ENCODE measurements around the gene OTUD4. TPM values are rescaled to one million over a fixed set of nuclear protein-coding genes. Genes with fewer than 3 reads are reported as not detected.
"Not testable (repeated sequence)": the region's sequence is repeated elsewhere in the genome, so short reads cannot be mapped to it uniquely, and the experiment has no call there.

OTUD4 gene
- total RNA-seq, 2 experiments from 2014 or later: 41.4 to 49.6 TPM

- H3K36me3 Mint-ChIP-seq (ENCODE audit: low read depth): no peaks in the 10 kb centered on the region
- H3K4me3 Mint-ChIP-seq: no peak overlapping the region
- intact Hi-C loops (cut with micrococcal nuclease): loop anchor here (10.0 kb wide), 1 partner anchor 298 kb away; the partner anchor contains the start of gene SMAD1
- DNase-seq (no peak), ATAC-seq (no peak)
- H3K9me3 Mint-ChIP-seq: no peaks in the 10 kb centered on the region
- POLR2A ChIA-PET: interaction anchor here (0.7 kb wide), 1 partner anchor 457 kb away, joined by 4 read pairs; no protein-coding TSS in a partner anchor
- no peak overlapping the region for H3K27ac Mint-ChIP-seq
- H3K27me3 Mint-ChIP-seq: peaks cover 2% of the 10 kb centered on the region
- TF ChIP-seq, protein P1, sequence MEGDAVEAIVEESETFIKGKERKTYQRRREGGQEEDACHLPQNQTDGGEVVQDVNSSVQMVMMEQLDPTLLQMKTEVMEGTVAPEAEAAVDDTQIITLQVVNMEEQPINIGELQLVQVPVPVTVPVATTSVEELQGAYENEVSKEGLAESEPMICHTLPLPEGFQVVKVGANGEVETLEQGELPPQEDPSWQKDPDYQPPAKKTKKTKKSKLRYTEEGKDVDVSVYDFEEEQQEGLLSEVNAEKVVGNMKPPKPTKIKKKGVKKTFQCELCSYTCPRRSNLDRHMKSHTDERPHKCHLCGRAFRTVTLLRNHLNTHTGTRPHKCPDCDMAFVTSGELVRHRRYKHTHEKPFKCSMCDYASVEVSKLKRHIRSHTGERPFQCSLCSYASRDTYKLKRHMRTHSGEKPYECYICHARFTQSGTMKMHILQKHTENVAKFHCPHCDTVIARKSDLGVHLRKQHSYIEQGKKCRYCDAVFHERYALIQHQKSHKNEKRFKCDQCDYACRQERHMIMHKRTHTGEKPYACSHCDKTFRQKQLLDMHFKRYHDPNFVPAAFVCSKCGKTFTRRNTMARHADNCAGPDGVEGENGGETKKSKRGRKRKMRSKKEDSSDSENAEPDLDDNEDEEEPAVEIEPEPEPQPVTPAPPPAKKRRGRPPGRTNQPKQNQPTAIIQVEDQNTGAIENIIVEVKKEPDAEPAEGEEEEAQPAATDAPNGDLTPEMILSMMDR (IDR thresholded peaks at IDR 0.05): no peak
- CTCF ChIA-PET: interaction anchor here (1.0 kb wide), 1 partner anchor 423 kb away, joined by 4 read pairs; no protein-coding TSS in a partner anchor
- H3K4me1 Mint-ChIP-seq (ENCODE audit: low read depth): peaks cover 4% of the 10 kb centered on the region
Measured at GRCh38 chr4:145186729-145187128, 6.3 kb upstream of the OTUD4 start.

- Mint-ChIP-seq H3K9me3 (no peaks in the 10 kb centered on the region), H3K4me3 (no peak overlapping the region), H3K27ac (no peak overlapping the region), H3K4me1 (ENCODE audit: low read depth) (peaks cover 11% of the 10 kb centered on the region), H3K27me3 (no peaks in the 10 kb centered on the region), H3K36me3 (ENCODE audit: low read depth) (peaks cover 8% of the 10 kb centered on the region)
- POLR2A ChIA-PET: no interaction called here
- ATAC-seq (no peak), DNase-seq (no peak)
- intact Hi-C loops (cut with micrococcal nuclease): loop anchor here (10.0 kb wide), 1 partner anchor 301 kb away; the partner anchor contains the start of gene SMAD1
- TF ChIP-seq, protein P1 (IDR thresholded peaks at IDR 0.05): no peak
- CTCF ChIA-PET: interaction anchor here (1.1 kb wide), 1 partner anchor 51 kb away, joined by 3 read pairs; no protein-coding TSS in a partner anchor
Measured at GRCh38 chr4:145183581-145183980, 3.2 kb upstream of the OTUD4 start.

GRCh38 chr4:145183023-145183422 is 2.6 kb upstream of the OTUD4 start:
- Mint-ChIP-seq H3K36me3 (ENCODE audit: low read depth) (peaks cover 12% of the 10 kb centered on the region), H3K27ac (no peak overlapping the region), H3K4me1 (ENCODE audit: low read depth) (peaks cover 11% of the 10 kb centered on the region), H3K9me3 (no peaks in the 10 kb centered on the region), H3K27me3 (no peaks in the 10 kb centered on the region), H3K4me3 (no peak overlapping the region)
- ATAC-seq (no peak), DNase-seq (no peak)
- intact Hi-C loops (cut with micrococcal nuclease): loop anchor here (10.0 kb wide), 1 partner anchor 302 kb away; the partner anchor contains the start of gene SMAD1
- TF ChIP-seq, protein P1 (IDR thresholded peaks at IDR 0.05): no peak
- ChIA-PET POLR2A (no interaction called here), CTCF (interaction anchor here (1.1 to 1.6 kb wide), 2 partner anchors 51 to 434 kb away, joined by 3 to 5 read pairs; no protein-coding TSS in a partner anchor)

DNA sequence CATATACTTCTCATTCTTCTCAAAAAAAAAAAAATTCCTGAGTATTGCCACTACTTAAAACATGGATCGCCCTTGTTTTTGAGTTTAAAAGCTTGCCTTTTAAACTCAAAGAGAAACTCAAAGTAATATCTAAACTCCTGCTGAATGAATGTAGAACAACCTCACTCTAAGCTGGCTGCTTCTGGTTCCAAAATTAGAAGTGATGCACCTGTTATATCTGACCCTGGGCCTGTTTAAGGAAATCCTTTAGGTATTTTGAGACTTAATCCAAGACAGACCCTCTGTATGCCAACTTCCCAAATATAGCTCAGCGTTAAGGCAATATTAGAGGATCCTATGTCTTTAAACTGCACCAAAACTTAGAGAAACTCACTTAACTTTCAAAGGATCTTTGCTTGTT is 1.8 kb upstream of the OTUD4 start:
- TF ChIP-seq, protein P1 (IDR thresholded peaks at IDR 0.05): no peak
- no peaks in the 10 kb centered on the region for H3K27me3 Mint-ChIP-seq
- intact Hi-C loops (cut with micrococcal nuclease): loop anchor here (10.0 kb wide), 1 partner anchor 303 kb away; the partner anchor contains the start of gene SMAD1
- DNase-seq (no peak), ATAC-seq (no peak)
- H3K27ac Mint-ChIP-seq: no peak overlapping the region
- ChIA-PET CTCF (interaction anchor here (1.6 kb wide), 1 partner anchor 435 kb away, joined by 5 read pairs; no protein-coding TSS in a partner anchor), POLR2A (interaction anchor here (0.7 kb wide), 1 partner anchor 52 kb away, joined by 3 read pairs; no protein-coding TSS in a partner anchor)
- peaks cover 17% of the 10 kb centered on the region for H3K36me3 Mint-ChIP-seq (ENCODE audit: low read depth)
- H3K4me1 Mint-ChIP-seq (ENCODE audit: low read depth): peaks cover 14% of the 10 kb centered on the region
- H3K9me3 Mint-ChIP-seq: no peaks in the 10 kb centered on the region
- peak overlapping the region; percentile 17 for H3K4me3 Mint-ChIP-seq

- ChIA-PET CTCF (no interaction called here), POLR2A (interaction anchor here (0.7 to 1.5 kb wide), 2 partner anchors 17 to 82 kb away, joined by 3 to 6 read pairs; partner anchors contain the start of genes ABCE1 and ANAPC10)
- H3K27ac Mint-ChIP-seq: peak overlapping the region; percentile 94
- peaks cover 17% of the 10 kb centered on the region for H3K36me3 Mint-ChIP-seq (ENCODE audit: low read depth)
- TF ChIP-seq, protein P1 (IDR thresholded peaks at IDR 0.05): no peak
- intact Hi-C loops (cut with micrococcal nuclease): loop anchor here (10.0 kb wide), 1 partner anchor 304 kb away; the partner anchor contains the start of gene SMAD1
- no peaks in the 10 kb centered on the region for H3K27me3 Mint-ChIP-seq
- peak overlapping the region; percentile 89 for H3K4me3 Mint-ChIP-seq
- no peak for ATAC-seq
- no peak for DNase-seq
- H3K4me1 Mint-ChIP-seq (ENCODE audit: low read depth): peaks cover 17% of the 10 kb centered on the region
- no peaks in the 10 kb centered on the region for H3K9me3 Mint-ChIP-seq
Measured at GRCh38 chr4:145181091-145181501, 707 bp upstream of the OTUD4 start.

DNA sequence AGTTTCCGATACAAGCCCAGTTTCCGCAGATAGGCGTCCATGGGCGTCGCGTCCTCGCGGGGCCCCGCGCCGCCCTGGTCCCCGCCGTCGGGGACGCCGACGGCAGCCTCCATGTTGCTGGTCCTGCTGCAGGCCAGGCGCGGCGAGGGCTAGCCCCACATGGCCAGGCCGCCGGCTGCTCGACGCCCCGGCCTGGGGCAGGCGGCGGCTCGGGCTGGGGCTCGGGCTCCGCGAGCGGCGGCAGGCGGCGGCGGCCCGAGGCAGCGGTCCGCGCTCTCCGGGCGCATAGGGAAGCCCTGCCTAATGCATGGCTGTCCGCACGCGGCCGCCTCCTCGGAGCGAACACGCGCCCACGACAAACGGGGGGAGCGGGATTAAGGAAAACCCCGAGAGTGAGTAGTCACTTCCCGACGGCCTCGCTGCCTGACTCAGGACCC is 510 bp downstream of the OTUD4 start:
- DNase-seq, CTCF ChIA-PET, H3K27me3 Mint-ChIP-seq, H3K9me3 Mint-ChIP-seq: not testable (repeated sequence)
- Mint-ChIP-seq H3K27ac (peak overlapping the region; percentile 97), H3K4me1 (ENCODE audit: low read depth) (peaks cover 25% of the 10 kb centered on the region), H3K36me3 (ENCODE audit: low read depth) (peaks cover 22% of the 10 kb centered on the region), H3K4me3 (peak overlapping the region; percentile 89)
- peak; percentile 12 for ATAC-seq
- intact Hi-C loops (cut with micrococcal nuclease): loop anchor here (5.0 to 10.0 kb wide), 2 partner anchors 83 to 305 kb away; partner anchors contain the start of genes ABCE1, ANAPC10 and SMAD1
- POLR2A ChIA-PET: interaction anchor here (0.9 to 3.5 kb wide), 4 partner anchors 32 to 440 kb away, joined by 3 to 49 read pairs (median 4); partner anchors contain the start of genes ABCE1, ANAPC10 and MMAA
